HEK293T (cell line): ENCODE measurements around the gene ASAP2.

Source experiments
- BHLHE40 ChIP-seq: fragments of 450-650 bp; IDR thresholded peaks from 2 replicates; pipeline ENCODE4 v1.6.1; 2016; ENCODE audit warnings: mild to moderate bottlenecking, moderate library complexity, borderline replicate concordance
- ELF4 ChIP-seq: fragments of 450-650 bp; IDR thresholded peaks from 2 replicates; pipeline ENCODE4 v1.6.1; 2017; ENCODE audit warnings: antibody characterized with exemption
- FOXK2 ChIP-seq: fragments of 450-650 bp; IDR thresholded peaks from 2 replicates; pipeline ENCODE4 v1.6.1; 2016; ENCODE audit warnings: mild to moderate bottlenecking
- FOXM1 ChIP-seq: fragments of 450-650 bp; IDR thresholded peaks from 2 replicates; pipeline ENCODE4 v1.6.1; 2017; ENCODE audit warnings: mild to moderate bottlenecking, borderline replicate concordance
- SUZ12 ChIP-seq: fragments of 450-650 bp; IDR thresholded peaks from 2 replicates; pipeline ENCODE4 v1.6.1; 2016; ENCODE audit warnings: mild to moderate bottlenecking
- TARDBP ChIP-seq: fragments of 450-650 bp; IDR thresholded peaks from 2 replicates; pipeline ENCODE4 v1.6.1; 2016

- TF ChIP-seq ELF4 = no peak
- no peak for TF ChIP-seq SUZ12
- TF ChIP-seq TARDBP = no peak
- TF ChIP-seq FOXK2 = no peak
- no peak for TF ChIP-seq FOXM1
- no peak for TF ChIP-seq BHLHE40
These were observed 22.3 kb downstream of the ASAP2 start for GRCh38 chr2:9228781-9229469.
